OCI-LY1 (cell line): ENCODE measurements around the gene AMIGO3.
"Not testable (repeated sequence)": the region's sequence is repeated elsewhere in the genome, so short reads cannot be mapped to it uniquely, and the experiment has no call there.

Experiments
- H2AFZ ChIP-seq: fragments of 200-600 bp; sonication (generic), shearing (Covaris generic); 2 replicates; pipeline ENCODE4 v1.6.0; 2014; ENCODE audit warnings: antibody characterized with exemption, mild to moderate bottlenecking, low read length
- H3F3A ChIP-seq: fragments of 200-600 bp; sonication (generic), shearing (Covaris generic); 2 replicates; pipeline ENCODE4 v1.6.0; 2014; ENCODE audit warnings: mild to moderate bottlenecking, antibody characterized with exemption, low read length, moderate library complexity; ENCODE audit not compliant: insufficient read depth
- H3K27ac ChIP-seq: fragments of 200-600 bp; sonication (generic); 2 replicates; pipeline ENCODE4 v1.5.1; 2014; ENCODE audit warnings: low read length, mixed run types, mild to moderate bottlenecking, low read depth; ENCODE audit not compliant: poor library complexity, severe bottlenecking
- H3K27me3 ChIP-seq: fragments of 200-600 bp; sonication (generic); 2 replicates; pipeline ENCODE4 v1.6.0; 2014; ENCODE audit warnings: antibody characterized with exemption, mild to moderate bottlenecking, low read length, moderate library complexity; ENCODE audit not compliant: insufficient read depth
- H3K36me3 ChIP-seq: fragments of 200-600 bp; sonication (generic); 2 replicates; pipeline ENCODE4 v1.6.1; 2014; ENCODE audit warnings: mild to moderate bottlenecking, antibody characterized with exemption, low read length, moderate library complexity, mixed read lengths; ENCODE audit not compliant: insufficient read depth
- H3K4me1 ChIP-seq: fragments of 200-600 bp; sonication (generic); 2 replicates; pipeline ENCODE4 v1.5.1; 2014; ENCODE audit warnings: mild to moderate bottlenecking, low read length, moderate library complexity; ENCODE audit not compliant: insufficient read depth, severe bottlenecking
- H3K4me2 ChIP-seq: fragments of 200-600 bp; sonication (generic), shearing (Covaris generic); 2 replicates; pipeline ENCODE4 v1.6.1; 2014; ENCODE audit warnings: low read length
- H3K4me3 ChIP-seq: fragments of 200-600 bp; sonication (generic); 2 replicates; pipeline ENCODE4 v1.5.1; 2014; ENCODE audit warnings: low read length, low read depth, mild to moderate bottlenecking, mixed read lengths; ENCODE audit not compliant: poor library complexity, severe bottlenecking
- H3K79me2 ChIP-seq: fragments of 200-600 bp; shearing (Covaris generic); 2 replicates; pipeline ENCODE4 v1.6.1; 2016; ENCODE audit warnings: mixed run types, low read length, mixed read lengths; ENCODE audit not compliant: insufficient read depth
- H3K9ac ChIP-seq: fragments of 200-600 bp; sonication (generic), shearing (Covaris generic); 2 replicates; pipeline ENCODE4 v1.6.1; 2014; ENCODE audit warnings: mild to moderate bottlenecking, low read length, mixed read lengths
- H3K9me2 ChIP-seq: fragments of 200-600 bp; sonication (generic), shearing (Covaris generic); 2 replicates; pipeline ENCODE4 v1.6.1; 2014; ENCODE audit warnings: low read depth, mild to moderate bottlenecking, low read length, mixed read lengths
- H3K9me3 ChIP-seq: fragments of 200-600 bp; shearing (Covaris generic); 2 replicates; pipeline ENCODE4 v1.6.1; 2014; ENCODE audit warnings: low read length, mixed read lengths
- H4K20me1 ChIP-seq: fragments of 200-600 bp; sonication (generic), shearing (Covaris generic); 2 replicates; pipeline ENCODE4 v1.6.0; 2016; ENCODE audit warnings: mild to moderate bottlenecking, low read length; ENCODE audit not compliant: insufficient read depth
- CTCF ChIP-seq: fragments of 200-600 bp; sonication (generic), shearing (Covaris generic); IDR thresholded peaks from 2 replicates; pipeline ENCODE4 v1.5.1; 2017; ENCODE audit warnings: mild to moderate bottlenecking, antibody characterized with exemption, low read length, moderate library complexity, mixed read lengths
- EZH2 ChIP-seq: fragments of 200-600 bp; sonication (generic), shearing (Covaris generic); IDR thresholded peaks from 2 replicates; pipeline ENCODE4 v1.8.0; 2017; ENCODE audit warnings: borderline replicate concordance, mixed run types, mild to moderate bottlenecking, antibody characterized with exemption, low read length, moderate library complexity, mixed read lengths

The AMIGO3 gene

DNA sequence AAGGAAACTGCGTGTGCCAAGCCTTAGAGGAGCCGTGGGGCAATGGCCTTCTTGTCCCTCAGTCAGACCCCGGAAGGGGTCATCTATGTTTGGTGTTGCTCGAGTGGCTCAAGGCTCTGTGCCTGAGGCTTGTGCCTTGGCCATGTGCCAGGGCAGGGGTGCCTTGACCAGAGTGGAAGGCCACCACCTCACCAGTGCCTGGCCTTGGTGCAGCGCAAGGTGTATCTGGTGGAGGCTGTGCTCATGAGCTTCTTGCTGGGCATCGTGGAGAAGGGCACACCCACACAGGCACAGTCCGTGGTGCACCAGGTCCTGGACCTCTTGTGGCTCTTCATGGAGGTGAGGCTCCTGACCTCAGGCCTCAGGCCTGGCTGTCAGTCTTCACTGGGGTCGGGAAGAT, 19.5 kb downstream of the AMIGO3 start:
- H3K27ac ChIP-seq: no peak overlapping the region
- H3K4me1 ChIP-seq: no peaks in the 10 kb centered on the region
- no peaks in the 10 kb centered on the region for H3F3A ChIP-seq
- no peaks in the 10 kb centered on the region for H3K79me2 ChIP-seq
- H3K36me3 ChIP-seq: peaks cover 5% of the 10 kb centered on the region; the same call in 1 of the 2 replicates
- H3K4me2 ChIP-seq: no peak overlapping the region
- H3K4me3 ChIP-seq: no peak overlapping the region
- no peaks in the 10 kb centered on the region for H3K9me2 ChIP-seq
- H3K27me3 ChIP-seq: no peaks in the 10 kb centered on the region
- H4K20me1 ChIP-seq: no peaks in the 10 kb centered on the region
- no peak overlapping the region for H3K9ac ChIP-seq
- no peak overlapping the region for H2AFZ ChIP-seq
- no peaks in the 10 kb centered on the region for H3K9me3 ChIP-seq
- TF ChIP-seq EZH2 (no peak), CTCF (no peak)

- Histone ChIP-seq H3K4me3 (no peak overlapping the region), H3K79me2 (no peaks in the 10 kb centered on the region), H3F3A (no peaks in the 10 kb centered on the region), H3K27ac (no peak overlapping the region), H3K9ac (no peak overlapping the region), H3K9me2 (no peaks in the 10 kb centered on the region), H3K36me3 (no peaks in the 10 kb centered on the region), H4K20me1 (no peaks in the 10 kb centered on the region), H3K4me1 (no peaks in the 10 kb centered on the region), H3K9me3 (no peaks in the 10 kb centered on the region), H3K27me3 (no peaks in the 10 kb centered on the region), H2AFZ (no peak overlapping the region), H3K4me2 (no peak overlapping the region)
- TF ChIP-seq EZH2 (no peak), CTCF (no peak)
These were observed 20.1 kb downstream of the AMIGO3 start for GRCh38 chr3:49699281-49699979.

GRCh38 chr3:49695350-49696015, 24.0 kb downstream of the AMIGO3 start:
- H3K27me3 ChIP-seq, H3K79me2 ChIP-seq, H4K20me1 ChIP-seq, H3K36me3 ChIP-seq, H3F3A ChIP-seq, H3K4me3 ChIP-seq, H3K4me1 ChIP-seq, H3K27ac ChIP-seq, H2AFZ ChIP-seq, H3K9ac ChIP-seq, H3K4me2 ChIP-seq, H3K9me3 ChIP-seq, H3K9me2 ChIP-seq: not testable (repeated sequence)

- peaks cover 16% of the 10 kb centered on the region for H3K4me1 ChIP-seq
These were observed 24.9 kb downstream of the AMIGO3 start for GRCh38 chr3:49694409-49695070.

DNA sequence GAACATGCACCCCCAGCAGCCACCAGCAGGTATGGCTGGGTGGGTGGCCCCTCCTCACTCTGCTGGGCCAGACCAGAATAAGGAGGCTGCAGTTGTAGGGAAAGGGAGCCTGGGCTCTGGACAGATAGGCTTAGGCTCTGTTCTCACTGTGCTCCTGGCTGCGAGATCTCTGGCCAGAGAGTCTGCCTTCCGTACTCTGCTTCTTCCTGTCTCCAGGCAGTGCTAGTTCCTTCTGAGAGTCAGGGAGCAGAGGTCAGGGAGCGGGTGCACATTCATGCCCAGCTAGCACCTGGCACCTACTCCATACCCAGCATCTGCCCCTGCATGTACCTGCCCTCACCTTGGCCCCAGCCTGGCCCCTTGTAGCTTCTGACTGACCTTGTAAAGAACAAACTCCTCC, 28.0 kb downstream of the AMIGO3 start:
- H3K27ac ChIP-seq, H3K9me3 ChIP-seq, H3K36me3 ChIP-seq, H2AFZ ChIP-seq, H3K79me2 ChIP-seq, H3K9me2 ChIP-seq, H4K20me1 ChIP-seq, H3K4me3 ChIP-seq, H3F3A ChIP-seq, H3K9ac ChIP-seq, H3K4me2 ChIP-seq, H3K27me3 ChIP-seq: not testable (repeated sequence)
- peaks cover 25% of the 10 kb centered on the region for H3K4me1 ChIP-seq

More at GRCh38 chr3:49694409-49695070, 24.9 kb downstream of the AMIGO3 start:
- H3K27me3 ChIP-seq, H3K4me3 ChIP-seq, H3K9me2 ChIP-seq, H3K36me3 ChIP-seq, H3K79me2 ChIP-seq, H2AFZ ChIP-seq, H3K4me2 ChIP-seq, H3K9me3 ChIP-seq, H3F3A ChIP-seq, H3K27ac ChIP-seq, H3K9ac ChIP-seq, H4K20me1 ChIP-seq: not testable (repeated sequence)

- H3K4me2 ChIP-seq: peak overlapping the region; percentile 97; the same call in 1 of the 2 replicates
- not testable (repeated sequence) for H3K9ac ChIP-seq, H3K4me3 ChIP-seq
These were observed 28.6 kb downstream of the AMIGO3 start for GRCh38 chr3:49690856-49691255.

More at GRCh38 chr3:49690856-49691255, 28.6 kb downstream of the AMIGO3 start:
- not testable (repeated sequence) for H3K9me3 ChIP-seq, H3K9me2 ChIP-seq, H2AFZ ChIP-seq, H3K27ac ChIP-seq, H3K36me3 ChIP-seq, H3K79me2 ChIP-seq, H4K20me1 ChIP-seq, H3F3A ChIP-seq, H3K27me3 ChIP-seq
- H3K4me1 ChIP-seq: peaks cover 25% of the 10 kb centered on the region
